Body of pancreas (tissue), 4 donors: Measurements from ENCODE around the gene HAUS2. TPM values are rescaled to one million over a fixed set of nuclear protein-coding genes. Genes with fewer than 3 reads are reported as not detected.

Source experiments
- ATAC-seq: fragments of 150-250 bp; one replicate; pipeline ENCODE4 v1.9.1; 2016
- DNase-seq, 4 donors: peaks; one replicate each; pipeline ENCODE4 v3.0.0-alpha.2; 2019
- H3K27ac ChIP-seq, 4 donors: fragments of 200-600 bp; sonication (generic); 1 replicate in 3 of 4; 2 replicates in 1 of 4; pipeline versions ENCODE4 v1.5.1 to v1.6.1; 2016 to 2019; ENCODE audit warnings: mild to moderate bottlenecking in 1 of 4, mixed read lengths in 1 of 4, moderate library complexity in 1 of 4
- H3K27me3 ChIP-seq, 2 donors: fragments of 200-600 bp; sonication (generic); one replicate each; pipeline ENCODE4 v1.6.0; 2016; ENCODE audit warnings: mild to moderate bottlenecking in 1 of 2
- H3K36me3 ChIP-seq, 2 donors: fragments of 200-600 bp; sonication (generic); replicated peaks in 1 of 2; 2 replicates each; pipeline ENCODE4 v1.5.1; 2016; ENCODE audit warnings: low read depth in 2 of 2; ENCODE audit not compliant: insufficient read depth in 1 of 2
- H3K4me1 ChIP-seq: fragments of 200-600 bp; sonication (generic); one replicate; pipeline ENCODE4 v1.6.0; 2016
- H3K4me3 ChIP-seq, 2 donors: fragments of 200-600 bp; sonication (generic); 1 replicate in 1 of 2; 2 replicates in 1 of 2; pipeline ENCODE4 v1.5.1; 2016 to 2019
- H3K9me3 ChIP-seq, 3 donors: fragments of 200-600 bp; sonication (generic); 1 replicate in 2 of 3; 2 replicates in 1 of 3; pipeline ENCODE4 v1.5.1; 2016
- POLR2A ChIP-seq, 3 donors: fragments of 450-650 bp; IDR thresholded peaks; one replicate each; pipeline ENCODE4 v1.6.1; 2016; ENCODE audit warnings: antibody characterized with exemption in 3 of 3, mild to moderate bottlenecking in 2 of 3
- WGBS, 2 donors: methylation state at CpG; one replicate each; pipeline ENCODE4 v1.1.5; 2017; 5-methylcytosine and 5-hydroxymethylcytosine counted together
- intact Hi-C: fragments of 100-400 bp; cut with DNase I; formaldehyde crosslinking; loops from one replicate; pipeline ENCODE4 v1.15.1; 2023
- total RNA-seq, 2 donors: library from RNA; depleted of rRNA; stranded (reverse); fragments of >200 nt; gene quantifications; one replicate each; pipeline ENCODE4 v1.1.0, GENCODE V29; 2016
- TF ChIP-seq, protein P1 (sequence below), 7 experiments: fragments of 450-650 bp in 4 of 7; fragments of 200-600 bp in 3 of 7; sonication (generic) in 3 of 7; IDR thresholded peaks; one replicate each; pipeline ENCODE4 v1.5.1; 2016 to 2019; ENCODE audit warnings: antibody characterized with exemption in 7 of 7

HAUS2 gene
- total RNA-seq, 2 donors from 2014 or later: 8.6 to 24.7 TPM

DNA sequence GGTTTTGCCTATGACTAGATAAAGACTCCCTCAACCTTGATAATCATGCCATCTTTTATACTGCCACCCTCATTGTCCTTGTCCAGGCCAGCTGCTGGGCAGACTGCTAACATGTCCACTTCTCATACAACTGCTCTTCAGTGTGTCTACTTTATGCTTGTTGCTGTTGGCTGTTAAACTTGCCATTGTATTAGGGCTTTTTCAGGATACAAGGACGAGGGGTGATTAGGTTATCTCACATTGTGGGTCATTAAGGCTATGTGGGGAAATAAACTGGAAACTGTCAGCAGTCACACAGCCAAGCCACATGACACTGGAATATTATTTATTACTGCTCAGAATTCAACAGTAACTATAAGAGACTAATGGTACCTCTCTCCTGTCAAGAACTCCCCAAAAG is 62.9 kb downstream of the HAUS2 start:
- Histone ChIP-seq H3K9me3 (no peaks in the 10 kb centered on the region), H3K36me3 (no peaks in the 10 kb centered on the region), H3K27me3 (no peaks in the 10 kb centered on the region), H3K4me1 (no peaks in the 10 kb centered on the region), H3K27ac (no peak overlapping the region), H3K4me3 (no peak overlapping the region)
- intact Hi-C loops: no loop called here
- no peak for DNase-seq
- no peak for ATAC-seq
- WGBS, 2 donors: 43 to 50% methylated on average over 1 of the region's 1 CpG
- TF ChIP-seq, protein P1, sequence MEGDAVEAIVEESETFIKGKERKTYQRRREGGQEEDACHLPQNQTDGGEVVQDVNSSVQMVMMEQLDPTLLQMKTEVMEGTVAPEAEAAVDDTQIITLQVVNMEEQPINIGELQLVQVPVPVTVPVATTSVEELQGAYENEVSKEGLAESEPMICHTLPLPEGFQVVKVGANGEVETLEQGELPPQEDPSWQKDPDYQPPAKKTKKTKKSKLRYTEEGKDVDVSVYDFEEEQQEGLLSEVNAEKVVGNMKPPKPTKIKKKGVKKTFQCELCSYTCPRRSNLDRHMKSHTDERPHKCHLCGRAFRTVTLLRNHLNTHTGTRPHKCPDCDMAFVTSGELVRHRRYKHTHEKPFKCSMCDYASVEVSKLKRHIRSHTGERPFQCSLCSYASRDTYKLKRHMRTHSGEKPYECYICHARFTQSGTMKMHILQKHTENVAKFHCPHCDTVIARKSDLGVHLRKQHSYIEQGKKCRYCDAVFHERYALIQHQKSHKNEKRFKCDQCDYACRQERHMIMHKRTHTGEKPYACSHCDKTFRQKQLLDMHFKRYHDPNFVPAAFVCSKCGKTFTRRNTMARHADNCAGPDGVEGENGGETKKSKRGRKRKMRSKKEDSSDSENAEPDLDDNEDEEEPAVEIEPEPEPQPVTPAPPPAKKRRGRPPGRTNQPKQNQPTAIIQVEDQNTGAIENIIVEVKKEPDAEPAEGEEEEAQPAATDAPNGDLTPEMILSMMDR (IDR thresholded peaks at IDR 0.05): no peak
- no peak for TF ChIP-seq POLR2A (IDR thresholded peaks at IDR 0.05)

DNA sequence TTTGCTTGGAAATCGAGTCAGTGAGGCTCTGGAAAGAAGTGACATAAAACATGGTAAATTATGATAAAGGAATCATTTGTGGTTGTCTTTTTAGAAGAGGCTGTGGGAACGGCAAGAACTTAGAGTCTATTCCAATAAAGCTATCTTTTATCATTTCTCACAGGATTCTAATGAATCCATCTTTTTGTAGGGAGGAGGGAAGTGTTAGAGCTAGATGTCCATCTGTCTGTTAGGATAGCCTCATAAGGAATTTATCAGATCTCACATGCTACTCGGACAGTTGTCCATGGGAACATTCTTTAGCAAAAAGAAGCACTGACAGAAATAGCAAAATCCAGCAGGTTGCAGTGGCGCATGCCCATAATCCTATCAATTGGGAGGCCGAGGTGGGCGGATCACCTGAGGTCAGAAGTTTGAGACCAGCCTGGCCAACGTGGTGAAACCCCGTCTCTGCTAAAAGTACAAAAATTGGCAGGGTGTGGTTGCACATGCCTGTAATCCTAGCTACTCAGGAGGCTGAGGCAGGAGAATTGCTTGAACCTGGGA is 63.8 kb downstream of the HAUS2 start:
- no peaks in the 10 kb centered on the region for H3K9me3 ChIP-seq
- TF ChIP-seq, protein P1 (IDR thresholded peaks at IDR 0.05): no peak
- no peak for TF ChIP-seq POLR2A (IDR thresholded peaks at IDR 0.05)
- H3K27ac ChIP-seq: no peak overlapping the region
- DNase-seq (no peak), ATAC-seq (no peak)
- no peaks in the 10 kb centered on the region for H3K27me3 ChIP-seq
- H3K4me3 ChIP-seq: no peak overlapping the region
- H3K36me3 ChIP-seq: no peaks in the 10 kb centered on the region
- WGBS, 2 donors: 77 to 78% methylated on average over 8 of the region's 8 CpGs
- no peaks in the 10 kb centered on the region for H3K4me1 ChIP-seq
- intact Hi-C loops: no loop called here

DNA sequence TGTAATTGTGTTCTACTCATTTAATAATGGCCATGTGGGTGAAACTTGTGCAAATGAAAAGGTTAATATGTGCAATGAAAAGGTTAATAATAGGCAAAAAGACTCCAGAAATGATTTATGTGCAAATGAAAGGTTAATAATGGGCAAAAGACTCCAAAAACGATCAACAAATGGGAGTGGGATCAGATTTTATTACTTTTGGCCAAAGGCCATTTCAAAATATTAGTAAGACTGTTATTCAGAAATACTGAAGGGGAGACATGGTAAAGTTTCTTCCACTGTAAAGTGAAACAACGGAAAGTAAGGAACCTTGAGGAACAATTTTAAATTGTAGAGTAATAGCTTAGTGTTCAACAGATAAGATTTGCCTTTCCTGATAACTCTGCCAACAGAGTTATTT is 67.5 kb downstream of the HAUS2 start:
- 9 to 15% methylated on average over 2 of the region's 2 CpGs for WGBS, 2 donors
- intact Hi-C loops: no loop called here
- Histone ChIP-seq H3K4me1 (no peaks in the 10 kb centered on the region), H3K36me3 (no peaks in the 10 kb centered on the region), H3K27me3 (no peaks in the 10 kb centered on the region), H3K9me3 (no peaks in the 10 kb centered on the region), H3K27ac (no peak overlapping the region), H3K4me3 (no peak overlapping the region)
- no peak for ATAC-seq
- TF ChIP-seq POLR2A (IDR thresholded peaks at IDR 0.05): no peak
- TF ChIP-seq, protein P1 (IDR thresholded peaks at IDR 0.05): no peak
- DNase-seq: no peak

Other genes with a start within 250 kb of the HAUS2 start
- gene CAPN3, start 189.3 kb upstream of the HAUS2 start, total RNA-seq: 1 to 10 TPM; 6.3 to 9.6 TPM
- 10 to 100 TPM; 28.0 to 37.6 TPM for gene ZNF106, start 57.7 kb upstream of the HAUS2 start, total RNA-seq
- 10 to 100 TPM; 29.8 to 42.2 TPM for gene SNAP23, start 53.2 kb upstream of the HAUS2 start, total RNA-seq
- 1 to 10 TPM; 6.9 to 8.3 TPM for gene LRRC57, start within 50 bp of the HAUS2 start, total RNA-seq
- 1 to 10 TPM; 1.3 to 4.7 TPM for gene STARD9, start 26.8 kb downstream of the HAUS2 start, total RNA-seq
- gene CDAN1, start 188.3 kb downstream of the HAUS2 start, total RNA-seq: 10 to 100 TPM in 1 of 2 donors, 1 to 10 TPM in 1; 9.9 to 19.1 TPM